Skin of body (tissue), 2 donors: ENCODE measurements around the gene RAX2. TPM values are rescaled to one million over a fixed set of nuclear protein-coding genes. Genes with fewer than 3 reads are reported as not detected.

Experiments
- DNase-seq: peaks from one replicate; lab custom pipeline; 2025; lab: John Stamatoyannopoulos, UW
- total RNA-seq: library from RNA; depleted of rRNA; stranded (reverse); fragments of >200 nt; gene quantifications from one replicate; pipeline ENCODE4 v1.2.3, GENCODE V29; 2014

The RAX2 gene
- total RNA-seq, 1 donor from 2014 or later = not detected

- DNase-seq = no peak
Observed at GRCh38 chr19:3801412-3802096, 29.5 kb upstream of the RAX2 start.

- DNase-seq = no peak
Observed at GRCh38 chr19:3800996-3801395, 29.0 kb upstream of the RAX2 start.

- DNase-seq = no peak
Observed at GRCh38 chr19:3798137-3798536, 26.1 kb upstream of the RAX2 start.

- no peak for DNase-seq
Observed at GRCh38 chr19:3796358-3796757, 24.3 kb upstream of the RAX2 start.

- no peak for DNase-seq
Observed at GRCh38 chr19:3793799-3794198, 21.8 kb upstream of the RAX2 start.

GRCh38 chr19:3792114-3792513 lies 20.1 kb upstream of the RAX2 start:
- DNase-seq = no peak

GRCh38 chr19:3790941-3791340 lies 18.9 kb upstream of the RAX2 start:
- DNase-seq = no peak

GRCh38 chr19:3790209-3790734 lies 18.2 kb upstream of the RAX2 start:
- DNase-seq = no peak

GRCh38 chr19:3788996-3789778 lies 17.2 kb upstream of the RAX2 start:
- DNase-seq = no peak

- DNase-seq = no peak
Observed at GRCh38 chr19:3785938-3786824, 14.2 kb upstream of the RAX2 start, which contains the start of gene MATK. MATK (minus strand) TSS chr19:3786381; CDS start chr19:3785135, 1,246 bp downstream.

GRCh38 chr19:3785451-3785937 lies 13.5 kb upstream of the RAX2 start:
- DNase-seq = no peak

- DNase-seq = no peak
Observed at GRCh38 chr19:3784607-3785450, 12.8 kb upstream of the RAX2 start.

GRCh38 chr19:3783660-3784584 lies 11.9 kb upstream of the RAX2 start:
- DNase-seq = no peak

GRCh38 chr19:3782903-3783302 lies 10.9 kb upstream of the RAX2 start:
- no peak for DNase-seq

GRCh38 chr19:3782330-3782729 lies 10.3 kb upstream of the RAX2 start:
- DNase-seq = no peak

- DNase-seq = no peak
Observed at GRCh38 chr19:3781603-3782002, 9.6 kb upstream of the RAX2 start.

GRCh38 chr19:3780786-3781304 lies 8.8 kb upstream of the RAX2 start:
- DNase-seq = no peak

GRCh38 chr19:3778899-3779723 lies 7.1 kb upstream of the RAX2 start:
- DNase-seq = no peak
